RWPE1 (cell line): ENCODE results near the gene GNAS-AS1.
A peak's percentile ranks its signal among the peaks of the same experiment; 100 is the strongest.

Source experiments
- CTCF ChIA-PET: fragments of 350-600 bp; sonication (Branson Sonifier 250); formaldehyde crosslinking; extraction: SDS; loops from one replicate; lab custom pipeline; 2021; lab: Yijun Ruan, JAX
- POLR2A ChIA-PET: fragments of 400-600 bp; formaldehyde crosslinking; extraction: SDS; loops from one replicate; lab custom pipeline; 2020; ENCODE audit warnings: antibody characterized with exemption; ENCODE audit not compliant: low non-redundant PET; lab: Yijun Ruan, JAX
- DNase-seq: peaks from one replicate; pipeline ENCODE4 v3.0.0; 2012; ENCODE audit warnings: low spot score
- H3K27ac ChIP-seq: fragments of 450-650 bp; 2 replicates; pipeline ENCODE4 v1.5.1; 2017
- CTCF ChIP-seq: fragments of 450-650 bp; conservative IDR thresholded peaks from 2 replicates; pipeline ENCODE4 v1.5.1; 2017; ENCODE audit warnings: low read depth, mild to moderate bottlenecking

GNAS-AS1 gene

DNA sequence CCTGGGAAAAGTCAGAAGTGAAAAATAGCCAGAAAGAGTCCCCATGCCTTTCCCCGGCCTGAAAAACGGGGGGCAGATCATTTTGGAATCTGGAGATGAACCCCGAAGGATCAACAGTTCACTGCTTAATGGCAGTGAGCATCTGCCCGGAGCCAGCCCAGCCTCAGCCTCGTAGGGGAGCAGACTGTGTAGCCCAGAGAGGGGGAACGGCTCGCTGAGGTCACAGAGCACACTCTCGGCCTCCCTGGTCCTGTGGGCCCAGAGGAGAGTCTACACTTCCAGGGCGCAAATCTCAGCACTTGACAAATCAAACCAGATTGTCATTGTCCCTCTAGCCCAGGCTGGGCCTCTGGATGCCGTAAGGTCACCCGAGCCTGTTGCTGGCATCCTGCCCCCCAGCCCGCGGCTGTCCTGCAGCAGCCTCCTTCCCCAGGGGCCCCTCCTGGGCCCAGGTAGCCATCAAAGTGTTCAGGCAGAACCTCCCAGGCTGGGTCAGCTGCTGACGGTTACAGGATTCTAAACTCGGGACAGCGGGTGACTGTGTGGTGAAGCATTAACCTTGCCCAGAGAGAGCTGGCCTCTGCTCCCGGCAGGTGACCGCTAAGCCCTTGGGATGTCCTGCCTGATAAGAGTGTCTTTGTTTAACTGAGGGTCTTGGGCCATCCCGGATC lies 56.1 kb downstream of the GNAS-AS1 start:
- H3K27ac ChIP-seq: no peak overlapping the region
- ChIA-PET POLR2A (interaction anchor here (0.6 kb wide), 1 partner anchor 116 kb away, joined by 5 read pairs; no protein-coding TSS in a partner anchor), CTCF (no interaction called here)
- TF ChIP-seq CTCF: no peak
- DNase-seq: no peak

DNA sequence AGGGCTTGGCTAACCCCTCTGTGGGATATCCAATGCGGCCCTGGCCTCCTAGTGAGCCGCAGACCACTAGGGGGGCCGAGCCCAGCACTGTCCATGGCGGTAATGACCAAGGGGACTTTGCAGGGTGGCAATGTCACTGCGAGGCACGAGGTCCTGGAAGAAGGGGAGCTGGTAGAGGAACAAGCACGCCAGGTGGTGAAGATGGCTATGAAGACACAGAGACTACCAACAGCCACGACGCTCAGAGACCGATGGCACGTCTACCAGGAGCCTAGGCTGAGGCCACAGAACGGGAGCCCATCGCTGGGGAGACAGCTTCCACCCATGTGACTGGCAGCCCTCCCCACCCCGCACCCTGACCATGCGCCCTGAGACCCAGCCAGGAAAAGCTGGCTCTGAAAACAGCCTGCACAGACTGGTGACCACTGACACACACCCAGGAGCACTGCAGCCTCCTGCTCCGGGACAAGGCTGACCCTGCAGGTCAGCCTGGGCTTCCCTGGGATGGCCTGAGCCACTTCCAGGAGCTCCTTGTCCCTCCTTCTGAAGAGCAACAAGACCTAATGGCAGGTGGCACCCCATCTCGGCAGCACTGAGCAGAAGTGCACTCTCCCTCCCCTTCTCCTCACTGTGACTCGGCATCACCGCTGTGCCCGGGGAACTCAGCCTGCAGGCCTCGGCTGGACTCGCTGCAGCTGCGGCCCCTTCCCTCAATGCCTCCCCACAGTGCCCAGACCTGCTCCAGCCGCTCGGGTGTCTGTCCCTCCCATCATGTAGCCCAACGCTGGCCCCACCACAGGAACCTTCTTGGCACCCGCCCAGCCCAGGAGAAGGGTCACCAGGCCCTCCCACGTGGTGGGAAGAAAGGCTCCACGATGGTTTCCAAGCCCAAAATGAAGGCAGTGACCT lies 56.9 kb downstream of the GNAS-AS1 start:
- no peak for DNase-seq
- TF ChIP-seq CTCF: no peak
- POLR2A ChIA-PET: interaction anchor here (0.6 kb wide), 1 partner anchor 115 kb away, joined by 5 read pairs; no protein-coding TSS in a partner anchor
- no peak overlapping the region for H3K27ac ChIP-seq
- CTCF ChIA-PET: interaction anchor here (0.5 kb wide), 1 partner anchor 65 kb away, joined by 3 read pairs; no protein-coding TSS in a partner anchor

GRCh38 chr20:58792426-58792825 lies 58.3 kb downstream of the GNAS-AS1 start:
- DNase-seq: no peak
- no peak for TF ChIP-seq CTCF
- CTCF ChIA-PET: no interaction called here
- POLR2A ChIA-PET: no interaction called here
- no peak overlapping the region for H3K27ac ChIP-seq

DNA sequence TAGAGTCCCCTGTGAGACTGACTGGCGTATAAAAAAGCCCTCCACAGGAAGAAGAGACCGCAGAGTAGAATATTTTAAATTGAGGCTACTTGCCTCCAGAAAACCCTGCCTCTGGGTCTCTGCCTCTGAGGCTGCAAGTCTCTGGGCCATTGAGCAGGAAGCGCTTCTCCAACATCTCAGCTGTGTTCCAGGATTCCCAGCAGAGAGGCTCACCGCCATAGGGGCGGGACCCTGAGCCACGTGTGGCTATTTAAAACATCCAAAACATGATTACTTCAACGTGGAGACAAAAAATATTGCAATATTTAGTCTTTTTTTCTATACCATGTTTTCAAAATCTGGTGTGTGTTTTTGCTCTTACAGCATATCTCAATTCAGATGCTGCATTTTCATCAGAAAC lies 59.4 kb downstream of the GNAS-AS1 start:
- ChIA-PET CTCF (no interaction called here), POLR2A (no interaction called here)
- no peak for TF ChIP-seq CTCF
- DNase-seq: no peak
- H3K27ac ChIP-seq: no peak overlapping the region

- DNase-seq: peak; percentile 31
- H3K27ac ChIP-seq: no peak overlapping the region
- no peak for TF ChIP-seq CTCF
- CTCF ChIA-PET: no interaction called here
- POLR2A ChIA-PET: no interaction called here
Observed at GRCh38 chr20:58790454-58790853, 60.2 kb downstream of the GNAS-AS1 start.

- ChIA-PET CTCF (interaction anchor here (0.6 to 0.8 kb wide), 3 partner anchors 8 to 667 kb away, joined by 3 read pairs; no protein-coding TSS in a partner anchor), POLR2A (no interaction called here)
- no peak for TF ChIP-seq CTCF
- DNase-seq: no peak
- H3K27ac ChIP-seq: no peak overlapping the region
Observed at GRCh38 chr20:58788896-58789544, 61.7 kb downstream of the GNAS-AS1 start.
